Upper lobe of left lung (tissue), 6 donors: ENCODE results near the gene TMEM178B. TPM values are rescaled to one million over a fixed set of nuclear protein-coding genes. Genes with fewer than 3 reads are reported as not detected.

Source experiments
- ATAC-seq, 2 donors: fragments of 200-7000 bp; cut with Tn5 transposase; one replicate each; pipeline ENCODE4 v1.9.1; 2022; ENCODE audit warnings: mild to moderate bottlenecking in 2 of 2, moderate library complexity in 2 of 2; ENCODE audit not compliant: low FRiP score in 2 of 2
- DNase-seq, 2 donors: peaks; one replicate each; pipeline ENCODE4 v3.0.0-alpha.2; 2019 to 2020
- H3K27ac ChIP-seq, 4 donors: fragments of 200-600 bp; sonication (generic); one replicate each; pipeline ENCODE4 v1.5.1; 2016 to 2019
- H3K27me3 ChIP-seq, 4 donors: fragments of 200-600 bp; sonication (generic); one replicate each; pipeline ENCODE4 v1.5.1; 2017 to 2019
- H3K36me3 ChIP-seq, 4 donors: fragments of 200-600 bp; sonication (generic); one replicate each; pipeline ENCODE4 v1.5.1; 2016 to 2019
- H3K4me1 ChIP-seq, 4 donors: fragments of 200-600 bp; sonication (generic); one replicate each; pipeline ENCODE4 v1.5.1; 2018 to 2019
- H3K4me3 ChIP-seq, 4 donors: fragments of 200-600 bp; sonication (generic); one replicate each; pipeline ENCODE4 v1.5.1; 2017 to 2019; ENCODE audit warnings: mild to moderate bottlenecking in 2 of 4, moderate library complexity in 1 of 4
- H3K9me3 ChIP-seq, 4 donors: fragments of 200-600 bp; sonication (generic); one replicate each; pipeline ENCODE4 v1.5.1; 2018 to 2019
- EP300 ChIP-seq, 4 donors: sonication (generic); formaldehyde crosslinking; IDR thresholded peaks; one replicate each; pipeline ENCODE4 v1.5.1; 2017; ENCODE audit warnings: antibody characterized with exemption in 4 of 4, control low read depth in 2 of 4
- POLR2A ChIP-seq, 4 donors: fragments of 450-650 bp; IDR thresholded peaks; one replicate each; pipeline ENCODE4 v1.5.1; 2016 to 2017; ENCODE audit warnings: antibody characterized with exemption in 4 of 4, mild to moderate bottlenecking in 2 of 4
- POLR2AphosphoS5 ChIP-seq, 2 donors: sonication (generic); formaldehyde crosslinking; IDR thresholded peaks; one replicate each; pipeline ENCODE4 v1.5.1; 2017; ENCODE audit warnings: antibody characterized with exemption in 2 of 2
- WGBS, 2 donors: methylation state at CpG; one replicate each; pipeline ENCODE4 v1.1.5; 2017 to 2018; 5-methylcytosine and 5-hydroxymethylcytosine counted together
- total RNA-seq, 6 donors: library from RNA; depleted of rRNA in 4 of 6; stranded (reverse); fragments of >200 nt in 4 of 6; gene quantifications; one replicate each; pipeline versions ENCODE4 v1.1.0 to v1.2.1, GENCODE V29; 2016 to 2021
- TF ChIP-seq, protein P1 (sequence below), 6 experiments: fragments of 450-650 bp in 4 of 6; fragments of 200-600 bp in 2 of 6; sonication (generic) in 2 of 6; IDR thresholded peaks; one replicate each; pipeline ENCODE4 v1.5.1; 2016 to 2019; ENCODE audit warnings: antibody characterized with exemption in 6 of 6
- donor health status: DM: no; HTN: no; CAD: no; lungs with moderate emphysema.
- donor health status: DM: no; HTN: yes; CAD: no; lungs with severe emphysema.

Gene TMEM178B
- total RNA-seq, 6 donors from 2014 or later: under 0.01 to 1.4 (median 0.32) TPM

GRCh38 chr7:141312828-141313521 lies 239.1 kb downstream of the TMEM178B start:
- Histone ChIP-seq H3K27ac (no peak overlapping the region), H3K4me1 (no peaks in the 10 kb centered on the region), H3K4me3 (no peak overlapping the region), H3K9me3 (no peaks in the 10 kb centered on the region), H3K27me3 (no peaks in the 10 kb centered on the region), H3K36me3 (no peaks in the 10 kb centered on the region)
- ATAC-seq (no peak), DNase-seq (no peak)
- TF ChIP-seq, protein P1, sequence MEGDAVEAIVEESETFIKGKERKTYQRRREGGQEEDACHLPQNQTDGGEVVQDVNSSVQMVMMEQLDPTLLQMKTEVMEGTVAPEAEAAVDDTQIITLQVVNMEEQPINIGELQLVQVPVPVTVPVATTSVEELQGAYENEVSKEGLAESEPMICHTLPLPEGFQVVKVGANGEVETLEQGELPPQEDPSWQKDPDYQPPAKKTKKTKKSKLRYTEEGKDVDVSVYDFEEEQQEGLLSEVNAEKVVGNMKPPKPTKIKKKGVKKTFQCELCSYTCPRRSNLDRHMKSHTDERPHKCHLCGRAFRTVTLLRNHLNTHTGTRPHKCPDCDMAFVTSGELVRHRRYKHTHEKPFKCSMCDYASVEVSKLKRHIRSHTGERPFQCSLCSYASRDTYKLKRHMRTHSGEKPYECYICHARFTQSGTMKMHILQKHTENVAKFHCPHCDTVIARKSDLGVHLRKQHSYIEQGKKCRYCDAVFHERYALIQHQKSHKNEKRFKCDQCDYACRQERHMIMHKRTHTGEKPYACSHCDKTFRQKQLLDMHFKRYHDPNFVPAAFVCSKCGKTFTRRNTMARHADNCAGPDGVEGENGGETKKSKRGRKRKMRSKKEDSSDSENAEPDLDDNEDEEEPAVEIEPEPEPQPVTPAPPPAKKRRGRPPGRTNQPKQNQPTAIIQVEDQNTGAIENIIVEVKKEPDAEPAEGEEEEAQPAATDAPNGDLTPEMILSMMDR (IDR thresholded peaks at IDR 0.05): no peak
- TF ChIP-seq POLR2A (IDR thresholded peaks at IDR 0.05) (no peak), POLR2AphosphoS5 (IDR thresholded peaks at IDR 0.05) (no peak), EP300 (IDR thresholded peaks at IDR 0.05) (no peak)
- whole genome bisulfite sequencing, 2 donors: 51 to 56% methylated on average over 2 of the region's 2 CpGs

GRCh38 chr7:141313896-141314295 lies 240.0 kb downstream of the TMEM178B start:
- Histone ChIP-seq H3K27me3 (no peaks in the 10 kb centered on the region), H3K4me1 (no peaks in the 10 kb centered on the region), H3K36me3 (no peaks in the 10 kb centered on the region), H3K4me3 (no peak overlapping the region), H3K9me3 (no peaks in the 10 kb centered on the region), H3K27ac (no peak overlapping the region)
- ATAC-seq (no peak), DNase-seq (no peak)
- no peak for TF ChIP-seq POLR2A (IDR thresholded peaks at IDR 0.05)
- no peak for TF ChIP-seq POLR2AphosphoS5 (IDR thresholded peaks at IDR 0.05)
- TF ChIP-seq EP300 (IDR thresholded peaks at IDR 0.05): no peak
- TF ChIP-seq, protein P1 (IDR thresholded peaks at IDR 0.05): no peak
- WGBS, 2 donors: 74% methylated on average over 5 of the region's 5 CpGs

DNA sequence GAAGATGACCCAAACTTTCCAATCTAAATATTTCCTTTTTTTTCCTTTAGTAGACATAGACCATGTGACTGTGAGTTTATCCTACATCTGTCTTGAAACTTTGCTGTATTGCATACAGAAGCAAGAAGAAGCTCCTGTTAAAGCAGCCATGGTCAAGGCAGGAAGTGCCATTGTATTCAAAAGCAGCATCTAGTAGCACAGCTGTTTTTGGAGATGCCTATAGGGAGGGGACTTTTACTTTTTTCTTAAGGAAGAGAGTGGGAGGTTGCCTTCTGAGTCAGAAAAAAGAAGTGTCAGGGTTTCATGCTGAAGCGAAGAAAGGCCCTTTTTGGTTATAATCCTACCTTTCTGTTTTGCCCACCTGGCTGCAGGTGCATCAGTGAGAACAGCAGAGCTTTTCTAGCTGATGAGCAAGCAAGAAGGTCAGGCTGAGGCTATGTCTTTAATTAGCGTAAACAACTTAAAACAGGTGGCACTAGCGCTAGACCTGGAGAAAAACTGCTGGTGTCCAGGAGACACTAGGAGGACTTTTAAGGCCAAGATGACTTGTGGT lies 243.2 kb downstream of the TMEM178B start:
- Histone ChIP-seq H3K9me3 (no peaks in the 10 kb centered on the region), H3K27ac (no peak overlapping the region), H3K36me3 (no peaks in the 10 kb centered on the region), H3K4me3 (no peak overlapping the region), H3K27me3 (no peaks in the 10 kb centered on the region), H3K4me1 (no peaks in the 10 kb centered on the region)
- no peak for ATAC-seq
- TF ChIP-seq EP300 (IDR thresholded peaks at IDR 0.05) (no peak), POLR2A (IDR thresholded peaks at IDR 0.05) (no peak), POLR2AphosphoS5 (IDR thresholded peaks at IDR 0.05) (no peak)
- TF ChIP-seq, protein P1 (IDR thresholded peaks at IDR 0.05): no peak
- 85 to 92% methylated on average over 3 of the region's 3 CpGs for WGBS, 2 donors
- no peak for DNase-seq

DNA sequence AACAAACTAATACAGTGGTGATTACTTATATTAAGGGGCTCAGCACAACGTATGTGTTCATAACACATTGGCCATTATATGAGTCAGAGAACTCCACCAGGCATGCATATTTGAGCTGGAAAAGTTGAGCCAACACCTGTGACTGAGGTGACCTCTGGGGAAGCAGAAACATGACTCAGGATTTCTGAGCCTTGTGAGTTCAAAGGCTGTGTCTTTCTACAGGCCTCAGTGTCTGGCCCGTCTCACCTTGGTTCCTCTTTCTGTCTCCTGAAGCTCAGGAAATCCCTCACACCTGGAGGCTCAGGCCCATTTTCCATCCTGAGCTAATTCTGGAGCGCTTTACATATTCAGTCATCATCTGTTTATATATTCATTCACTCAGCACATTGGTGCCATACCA lies 246.4 kb downstream of the TMEM178B start:
- no peaks in the 10 kb centered on the region for H3K36me3 ChIP-seq
- DNase-seq (no peak), ATAC-seq (no peak)
- TF ChIP-seq, protein P1 (IDR thresholded peaks at IDR 0.05): no peak
- TF ChIP-seq POLR2A (IDR thresholded peaks at IDR 0.05): no peak
- TF ChIP-seq POLR2AphosphoS5 (IDR thresholded peaks at IDR 0.05): no peak
- TF ChIP-seq EP300 (IDR thresholded peaks at IDR 0.05): no peak
- no peak overlapping the region for H3K4me3 ChIP-seq
- H3K27ac ChIP-seq: no peak overlapping the region
- 80 to 95% methylated on average over 3 of the region's 3 CpGs for WGBS, 2 donors
- H3K4me1 ChIP-seq: no peaks in the 10 kb centered on the region
- H3K27me3 ChIP-seq: no peaks in the 10 kb centered on the region
- H3K9me3 ChIP-seq: no peaks in the 10 kb centered on the region

GRCh38 chr7:141322383-141322782 lies 248.5 kb downstream of the TMEM178B start:
- no peak for DNase-seq
- Histone ChIP-seq H3K27ac (no peak overlapping the region), H3K4me1 (no peaks in the 10 kb centered on the region), H3K27me3 (no peaks in the 10 kb centered on the region), H3K9me3 (no peaks in the 10 kb centered on the region), H3K36me3 (no peaks in the 10 kb centered on the region), H3K4me3 (no peak overlapping the region)
- 90 to 93% methylated on average over 6 of the region's 6 CpGs for WGBS, 2 donors
- no peak for TF ChIP-seq POLR2AphosphoS5 (IDR thresholded peaks at IDR 0.05)
- TF ChIP-seq, protein P1 (IDR thresholded peaks at IDR 0.05): no peak
- TF ChIP-seq POLR2A (IDR thresholded peaks at IDR 0.05): no peak
- TF ChIP-seq EP300 (IDR thresholded peaks at IDR 0.05): no peak
- ATAC-seq: no peak
